Coronary artery (tissue), 2 donors: Measurements from ENCODE around the gene STK32C.
A peak's percentile ranks its signal among the peaks of the same experiment; 100 is the strongest.

Experiments
- DNase-seq: peaks from one replicate; pipeline ENCODE4 v3.0.0-alpha.2; 2017; ENCODE audit warnings: low spot score
- H3K27ac ChIP-seq, 2 donors: fragments of 200-600 bp; sonication (generic); one replicate each; pipeline ENCODE4 v1.5.1; 2016 to 2019
- H3K4me3 ChIP-seq: fragments of 200-600 bp; sonication (generic); 2 replicates; pipeline ENCODE4 v1.5.1; 2016; ENCODE audit warnings: mild to moderate bottlenecking, moderate library complexity
- TF ChIP-seq, protein P1 (sequence below): fragments of 200-600 bp; sonication (generic); IDR thresholded peaks from one replicate; pipeline ENCODE4 v1.5.1; 2019; ENCODE audit warnings: antibody characterized with exemption

Gene STK32C

DNA sequence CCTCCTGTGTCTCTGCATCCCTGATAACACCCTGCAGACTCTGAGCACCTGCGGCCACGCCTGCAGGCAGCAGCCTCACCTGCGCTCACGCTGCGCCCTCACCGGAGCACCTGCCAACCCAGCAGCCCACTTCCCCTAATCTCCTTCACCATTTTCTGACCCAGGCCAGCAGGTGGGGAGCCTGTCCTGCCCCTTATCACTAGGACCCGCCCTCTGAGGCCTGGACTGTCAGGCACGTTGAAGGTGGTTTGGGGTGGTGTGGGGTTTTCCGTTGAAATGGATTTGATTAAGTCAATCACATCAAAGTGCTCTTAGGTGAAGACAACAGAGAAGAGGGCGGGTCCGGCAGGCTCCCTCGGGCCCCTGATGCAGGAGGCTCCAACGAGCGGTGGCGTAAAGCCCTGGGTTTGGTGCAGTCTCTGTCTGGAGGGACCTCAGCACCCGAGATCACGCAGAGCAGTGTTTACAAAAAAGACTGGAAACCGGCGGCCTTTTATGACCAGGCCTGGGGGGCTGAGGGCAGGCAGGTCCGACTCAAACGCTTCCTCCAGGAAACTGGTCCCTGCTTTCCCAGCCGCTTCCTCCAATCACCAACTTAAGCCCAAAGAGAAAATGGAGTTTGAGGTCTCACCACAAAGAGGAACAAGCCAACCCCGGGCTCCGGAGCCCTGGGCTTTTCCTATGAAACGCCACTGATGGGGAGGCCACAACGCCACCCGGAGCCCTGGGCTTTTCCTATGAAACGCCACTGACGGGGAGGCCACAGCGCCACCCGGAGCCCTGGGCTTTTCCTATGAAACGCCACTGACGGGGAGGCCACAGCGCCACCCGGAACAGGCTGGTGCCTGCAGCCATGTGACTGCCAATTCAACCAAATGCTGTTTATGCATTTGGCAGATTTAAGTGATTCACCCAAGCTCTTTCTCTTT is 75.5 kb downstream of the STK32C start:
- Histone ChIP-seq H3K4me3 (no peak overlapping the region), H3K27ac (no peak overlapping the region)
- no peak for DNase-seq
- TF ChIP-seq, protein P1, sequence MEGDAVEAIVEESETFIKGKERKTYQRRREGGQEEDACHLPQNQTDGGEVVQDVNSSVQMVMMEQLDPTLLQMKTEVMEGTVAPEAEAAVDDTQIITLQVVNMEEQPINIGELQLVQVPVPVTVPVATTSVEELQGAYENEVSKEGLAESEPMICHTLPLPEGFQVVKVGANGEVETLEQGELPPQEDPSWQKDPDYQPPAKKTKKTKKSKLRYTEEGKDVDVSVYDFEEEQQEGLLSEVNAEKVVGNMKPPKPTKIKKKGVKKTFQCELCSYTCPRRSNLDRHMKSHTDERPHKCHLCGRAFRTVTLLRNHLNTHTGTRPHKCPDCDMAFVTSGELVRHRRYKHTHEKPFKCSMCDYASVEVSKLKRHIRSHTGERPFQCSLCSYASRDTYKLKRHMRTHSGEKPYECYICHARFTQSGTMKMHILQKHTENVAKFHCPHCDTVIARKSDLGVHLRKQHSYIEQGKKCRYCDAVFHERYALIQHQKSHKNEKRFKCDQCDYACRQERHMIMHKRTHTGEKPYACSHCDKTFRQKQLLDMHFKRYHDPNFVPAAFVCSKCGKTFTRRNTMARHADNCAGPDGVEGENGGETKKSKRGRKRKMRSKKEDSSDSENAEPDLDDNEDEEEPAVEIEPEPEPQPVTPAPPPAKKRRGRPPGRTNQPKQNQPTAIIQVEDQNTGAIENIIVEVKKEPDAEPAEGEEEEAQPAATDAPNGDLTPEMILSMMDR, result no peak

DNA sequence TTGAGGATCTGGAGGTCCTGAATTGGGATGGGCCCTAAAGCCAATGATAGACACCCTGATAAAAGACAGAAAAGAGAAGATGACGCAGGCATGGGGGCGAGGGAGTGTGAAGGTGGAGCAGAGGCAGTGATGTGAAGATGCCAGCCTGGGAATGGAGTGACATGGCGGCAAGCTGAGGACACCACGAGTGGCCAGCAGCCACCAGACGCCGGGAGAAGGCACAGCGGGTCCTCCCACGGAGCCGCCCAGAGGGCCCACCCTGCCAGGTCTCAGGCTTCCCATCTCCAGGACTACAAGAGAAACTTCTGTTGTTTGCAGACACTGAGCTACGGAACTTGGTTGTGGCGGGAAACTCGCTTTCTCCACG is 76.1 kb downstream of the STK32C start:
- TF ChIP-seq, protein P1, result no peak
- H3K27ac ChIP-seq, result no peak overlapping the region
- no peak overlapping the region for H3K4me3 ChIP-seq
- no peak for DNase-seq

DNA sequence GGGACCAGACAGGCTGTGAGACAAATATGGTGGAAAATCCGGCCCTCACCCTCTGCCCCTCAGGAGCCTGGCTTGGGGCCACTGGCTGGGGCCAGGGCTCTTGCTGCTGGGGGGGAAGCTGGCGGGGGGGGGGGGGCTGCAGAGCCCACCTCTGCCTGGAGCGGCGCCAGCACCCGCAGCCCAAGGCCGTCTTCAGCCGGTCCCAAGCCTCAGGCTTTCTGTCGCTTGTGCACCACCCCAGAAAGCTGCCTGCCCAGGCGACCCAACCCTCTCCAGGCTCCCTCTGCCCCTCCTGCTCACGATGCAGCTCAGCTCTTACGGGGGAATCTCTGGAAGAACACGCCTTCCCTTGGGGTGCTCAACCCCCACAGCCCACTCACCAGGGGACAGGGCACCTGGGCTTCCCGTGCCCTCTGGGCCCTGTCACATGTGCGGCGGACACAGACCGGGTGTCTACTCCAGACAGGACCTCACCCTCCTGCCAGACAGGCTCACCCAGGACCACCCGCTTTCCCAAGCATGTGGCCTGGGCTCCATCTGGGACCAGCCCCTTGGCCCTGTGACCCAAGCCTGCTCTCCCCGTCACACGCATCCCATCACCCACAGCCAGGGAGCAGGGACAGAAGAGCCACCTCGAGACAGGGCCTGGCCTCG is 77.1 kb downstream of the STK32C start:
- H3K27ac ChIP-seq, result peak overlapping the region in 1 of 2 donors; percentile 46
- DNase-seq, result no peak
- TF ChIP-seq, protein P1, result no peak
- peak overlapping the region; percentile 57 for H3K4me3 ChIP-seq

DNA sequence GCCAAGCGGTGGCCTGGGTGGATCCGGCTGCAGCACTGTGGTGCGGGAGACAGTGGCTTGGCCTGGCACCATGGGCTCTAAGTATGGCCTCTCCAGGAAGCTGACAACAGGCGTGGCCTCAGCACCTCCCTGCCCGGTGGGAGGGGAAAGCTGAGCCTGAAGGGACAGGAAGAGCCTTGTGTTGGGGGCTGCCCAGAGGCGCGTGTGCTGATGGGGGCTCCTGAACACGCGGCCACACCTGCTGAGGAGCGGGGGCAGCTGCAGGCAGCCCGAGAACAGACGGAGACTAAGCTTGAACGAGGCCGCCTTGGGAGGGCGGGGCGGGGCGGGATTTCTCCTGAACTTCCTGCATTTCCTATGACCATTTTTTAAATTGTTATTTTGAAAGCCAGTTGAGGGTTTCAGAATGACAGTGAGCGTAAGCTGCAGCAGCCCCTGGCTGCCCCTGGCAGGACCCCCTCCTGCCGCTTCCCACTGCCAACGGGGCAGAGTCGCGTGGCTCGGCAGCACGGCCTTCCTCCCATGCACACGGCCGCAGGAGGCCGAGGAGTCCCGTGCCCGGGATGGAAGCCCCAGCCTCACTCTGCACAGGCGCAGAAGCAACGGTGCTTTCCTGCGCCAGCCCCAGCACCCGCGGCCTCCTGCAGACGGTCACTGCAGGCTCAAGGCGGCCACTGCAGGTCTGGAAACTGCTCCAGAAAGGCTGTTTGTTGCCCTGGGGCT is 77.8 kb downstream of the STK32C start:
- TF ChIP-seq, protein P1, result no peak
- H3K4me3 ChIP-seq, result peak overlapping the region; percentile 57
- no peak for DNase-seq
- H3K27ac ChIP-seq, result peak overlapping the region in 1 of 2 donors; percentile 46

DNA sequence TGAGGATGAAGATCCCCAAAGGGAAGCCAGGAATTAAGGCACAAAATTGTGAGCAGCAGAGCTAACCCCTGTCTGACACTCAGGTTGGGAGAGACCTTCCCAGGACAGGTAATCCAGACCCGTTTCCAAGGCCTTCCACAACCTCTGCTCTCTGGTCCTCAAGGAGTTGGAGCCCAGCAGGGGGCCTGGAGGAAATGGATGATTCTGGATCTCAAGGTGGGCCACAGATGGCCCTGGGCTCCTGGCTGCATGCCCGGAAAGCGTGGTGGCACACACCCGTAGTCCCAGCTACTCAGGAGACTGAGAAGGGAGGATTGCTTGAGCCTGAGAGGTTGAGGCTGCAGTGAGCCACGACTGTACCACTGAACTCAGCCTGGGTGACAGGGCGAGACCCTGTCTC is 78.7 kb downstream of the STK32C start:
- H3K4me3 ChIP-seq, result no peak overlapping the region
- TF ChIP-seq, protein P1, result no peak
- no peak for DNase-seq
- no peak overlapping the region for H3K27ac ChIP-seq

DNA sequence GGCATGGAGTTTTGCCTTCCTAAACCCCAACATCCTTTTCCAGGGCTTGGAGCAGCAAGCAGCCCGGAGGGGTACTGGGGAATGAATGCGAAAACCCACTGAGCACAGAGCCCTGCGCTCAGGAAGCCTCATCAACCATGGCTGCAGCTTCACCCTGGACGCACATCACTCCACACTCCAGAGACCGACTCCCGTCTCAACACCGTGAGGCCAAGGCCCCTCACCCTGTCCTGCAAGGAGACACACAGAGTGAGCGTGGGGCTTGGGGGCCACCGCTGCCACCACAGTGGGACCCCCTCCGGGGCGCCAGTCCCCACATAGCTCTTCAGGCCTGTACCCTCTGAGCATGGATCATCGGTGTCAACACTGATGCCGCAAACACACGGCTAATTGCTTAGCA is 79.1 kb downstream of the STK32C start:
- Histone ChIP-seq H3K27ac (no peak overlapping the region), H3K4me3 (no peak overlapping the region)
- DNase-seq, result no peak
- TF ChIP-seq, protein P1, result no peak
